ENCODE measurements around the gene SRC.

SRC gene

DNA sequence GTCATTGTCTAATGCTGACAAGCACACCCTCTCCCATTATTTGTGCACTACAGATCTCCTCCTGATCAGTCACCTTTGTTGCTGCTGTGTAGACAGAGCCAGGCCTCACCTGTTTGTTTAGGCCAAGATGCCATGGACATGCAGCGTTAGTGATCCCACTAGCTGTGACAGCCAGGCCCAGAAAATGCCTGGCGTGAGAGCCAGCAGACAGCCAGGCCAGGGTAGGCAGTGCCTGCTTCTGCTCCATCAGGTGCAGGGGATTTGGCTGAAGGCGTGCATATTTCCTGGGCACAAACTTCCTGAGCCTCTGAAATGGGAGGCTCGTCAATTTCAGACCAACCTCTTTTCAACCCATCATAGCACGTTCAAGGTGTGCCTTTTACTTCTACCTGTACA, 29.2 kb upstream of the SRC start:
- TF ChIP-seq, protein P1, sequence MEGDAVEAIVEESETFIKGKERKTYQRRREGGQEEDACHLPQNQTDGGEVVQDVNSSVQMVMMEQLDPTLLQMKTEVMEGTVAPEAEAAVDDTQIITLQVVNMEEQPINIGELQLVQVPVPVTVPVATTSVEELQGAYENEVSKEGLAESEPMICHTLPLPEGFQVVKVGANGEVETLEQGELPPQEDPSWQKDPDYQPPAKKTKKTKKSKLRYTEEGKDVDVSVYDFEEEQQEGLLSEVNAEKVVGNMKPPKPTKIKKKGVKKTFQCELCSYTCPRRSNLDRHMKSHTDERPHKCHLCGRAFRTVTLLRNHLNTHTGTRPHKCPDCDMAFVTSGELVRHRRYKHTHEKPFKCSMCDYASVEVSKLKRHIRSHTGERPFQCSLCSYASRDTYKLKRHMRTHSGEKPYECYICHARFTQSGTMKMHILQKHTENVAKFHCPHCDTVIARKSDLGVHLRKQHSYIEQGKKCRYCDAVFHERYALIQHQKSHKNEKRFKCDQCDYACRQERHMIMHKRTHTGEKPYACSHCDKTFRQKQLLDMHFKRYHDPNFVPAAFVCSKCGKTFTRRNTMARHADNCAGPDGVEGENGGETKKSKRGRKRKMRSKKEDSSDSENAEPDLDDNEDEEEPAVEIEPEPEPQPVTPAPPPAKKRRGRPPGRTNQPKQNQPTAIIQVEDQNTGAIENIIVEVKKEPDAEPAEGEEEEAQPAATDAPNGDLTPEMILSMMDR (IDR thresholded peaks at IDR 0.05; ENCODE audit: insufficient read depth, low read length, missing control alignments) = no peak
- DNase-seq (ENCODE audit: low read depth, low spot score) = no peak
- no peak overlapping the region for H3K4me3 ChIP-seq (ENCODE audit: low read depth, low read length)
- POLR2A ChIA-PET = no interaction called here
- CTCF ChIA-PET = no interaction called here

DNA sequence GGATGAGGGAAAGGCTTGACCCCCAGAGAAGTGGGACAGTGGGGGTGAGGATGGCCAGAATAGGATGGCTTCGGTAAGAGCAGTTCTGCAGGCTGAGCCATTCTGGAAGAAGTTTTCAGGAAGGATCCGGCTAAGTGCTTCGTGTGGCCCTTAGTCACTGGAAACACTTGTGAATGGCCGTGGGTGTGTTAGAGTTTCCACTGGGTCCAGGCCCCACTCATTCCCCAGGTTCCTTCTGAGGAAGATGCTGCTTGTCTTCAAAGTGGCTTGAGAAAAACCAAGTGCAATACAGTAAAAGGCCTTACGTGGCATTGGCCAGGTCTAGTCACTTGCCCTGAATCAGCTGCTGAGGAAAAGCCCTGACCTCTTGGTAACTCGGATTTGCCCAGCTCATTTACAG, 28.6 kb upstream of the SRC start:
- POLR2A ChIA-PET = no interaction called here
- no peak for DNase-seq (ENCODE audit: low read depth, low spot score)
- no peak overlapping the region for H3K4me3 ChIP-seq (ENCODE audit: low read depth, low read length)
- TF ChIP-seq, protein P1 (IDR thresholded peaks at IDR 0.05; ENCODE audit: insufficient read depth, low read length, missing control alignments) = no peak
- CTCF ChIA-PET = no interaction called here

DNA sequence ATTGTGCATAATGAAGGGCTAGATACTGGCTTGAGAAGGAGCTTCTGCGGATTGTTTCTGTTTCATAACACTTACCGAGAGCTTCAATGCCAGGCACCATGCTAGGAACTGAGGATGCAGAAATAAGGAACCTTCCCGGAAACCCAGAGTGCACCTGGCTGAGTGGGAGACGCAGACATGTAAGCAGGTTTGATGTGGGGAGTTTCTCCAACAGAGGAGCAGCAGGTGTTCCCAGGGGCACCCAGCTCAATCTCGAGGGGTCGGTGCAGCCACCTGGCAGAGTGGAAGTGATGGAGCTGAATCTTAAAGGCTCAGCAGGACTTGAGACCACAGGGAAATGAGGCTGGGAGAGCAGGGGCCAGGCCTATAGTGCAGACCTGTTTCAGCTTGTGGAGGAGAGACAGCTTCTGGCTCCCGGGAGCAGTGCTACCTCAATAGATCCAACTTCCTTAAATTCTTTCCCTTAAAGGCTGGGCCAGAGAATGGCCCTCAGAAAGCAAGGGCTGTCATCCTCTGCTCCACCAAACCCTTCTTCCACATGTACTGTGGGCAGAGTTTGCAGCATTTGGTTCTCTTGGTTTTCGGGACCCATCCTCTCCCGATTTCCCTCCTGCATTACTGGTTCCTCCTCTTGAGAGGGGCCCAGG, 27.8 kb upstream of the SRC start:
- ChIA-PET POLR2A (no interaction called here), CTCF (no interaction called here)
- DNase-seq (ENCODE audit: low read depth, low spot score) = no peak
- no peak overlapping the region for H3K4me3 ChIP-seq (ENCODE audit: low read depth, low read length)
- TF ChIP-seq, protein P1 (IDR thresholded peaks at IDR 0.05; ENCODE audit: insufficient read depth, low read length, missing control alignments) = no peak

DNA sequence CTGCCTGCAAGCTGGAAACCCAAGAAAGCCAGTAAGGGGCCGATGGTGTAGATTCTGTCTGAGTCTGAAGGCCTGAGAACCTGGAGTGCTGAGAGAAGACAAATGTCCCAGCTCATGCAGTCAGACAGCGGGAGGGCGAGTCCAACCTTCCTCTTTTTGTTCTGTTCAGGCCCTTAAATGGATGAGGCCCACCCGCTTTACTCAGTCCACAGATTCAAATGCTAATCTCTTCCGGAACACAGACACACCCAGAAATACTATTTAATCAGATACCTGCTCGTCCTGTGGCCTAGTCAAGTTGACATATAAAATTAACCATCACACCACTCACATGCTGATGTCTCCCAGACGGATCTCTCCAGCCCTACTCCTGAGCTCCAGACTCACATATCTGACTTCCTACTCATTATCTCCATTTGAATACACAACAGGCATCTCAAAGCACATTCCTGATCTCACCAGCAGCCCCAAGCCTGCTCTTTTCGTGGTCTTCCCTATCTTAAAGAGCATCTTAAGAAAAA, 26.7 kb upstream of the SRC start:
- TF ChIP-seq, protein P1 (IDR thresholded peaks at IDR 0.05; ENCODE audit: insufficient read depth, low read length, missing control alignments) = no peak
- DNase-seq (ENCODE audit: low read depth, low spot score) = peak; percentile 57

DNA sequence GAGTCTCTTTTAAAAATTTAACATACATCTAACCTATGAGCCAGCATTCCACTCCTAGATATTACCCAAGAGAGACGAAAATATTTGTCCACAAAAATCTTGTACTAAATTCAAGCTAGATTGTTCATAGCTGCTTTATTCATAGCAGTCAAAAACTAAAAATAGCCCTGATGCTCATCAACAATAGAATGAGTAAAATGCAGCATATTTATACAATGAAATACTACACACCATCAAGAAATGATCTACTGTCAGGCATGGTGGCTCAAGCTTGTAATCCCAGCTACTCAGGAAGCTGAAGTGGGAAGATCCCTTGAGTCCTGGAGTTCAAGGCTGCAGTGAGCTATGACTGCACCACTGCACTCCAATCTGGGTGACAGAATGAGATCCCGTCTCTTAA, 22.0 kb upstream of the SRC start:
- TF ChIP-seq, protein P1 (IDR thresholded peaks at IDR 0.05; ENCODE audit: insufficient read depth, low read length, missing control alignments) = no peak
- POLR2A ChIA-PET = interaction anchor here (1.0 kb wide), 2 partner anchors 12 to 30 kb away, joined by 3 read pairs; no protein-coding TSS in a partner anchor
- CTCF ChIA-PET = interaction anchor here (0.6 to 1.4 kb wide), 4 partner anchors 39 to 241 kb away, joined by 3 to 4 read pairs (median 4); no protein-coding TSS in a partner anchor
- peak; percentile 74 for DNase-seq (ENCODE audit: low read depth, low spot score)
- H3K4me3 ChIP-seq (ENCODE audit: low read depth, low read length) = no peak overlapping the region

More for the DNA sequence above, 26.7 kb upstream of the SRC start:
- no peak overlapping the region for H3K4me3 ChIP-seq (ENCODE audit: low read depth, low read length)
- POLR2A ChIA-PET = no interaction called here
- CTCF ChIA-PET = interaction anchor here (1.1 kb wide), 1 partner anchor 26 kb away, joined by 3 read pairs; no protein-coding TSS in a partner anchor

DNA sequence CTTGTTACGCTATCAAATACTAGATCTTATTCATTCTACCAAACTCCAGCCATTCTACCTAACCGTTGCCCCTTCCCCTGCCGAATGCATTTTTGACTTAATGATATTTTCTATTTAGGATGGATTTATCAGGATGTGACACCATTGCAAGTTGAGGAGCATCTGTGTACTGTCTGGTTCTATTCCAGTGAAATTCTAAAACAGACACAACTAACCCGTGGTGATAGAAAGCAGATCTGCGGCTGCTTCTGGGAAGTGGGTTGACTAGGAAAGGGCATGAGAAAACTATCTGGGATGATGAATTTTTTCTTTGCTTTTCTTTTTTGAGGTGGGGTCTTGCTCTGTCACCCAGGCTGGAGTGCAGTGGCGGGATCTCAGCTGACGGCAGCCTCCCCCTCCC, 20.7 kb upstream of the SRC start:
- H3K4me3 ChIP-seq (ENCODE audit: low read depth, low read length) = no peak overlapping the region
- ChIA-PET POLR2A (no interaction called here), CTCF (interaction anchor here (2.0 kb wide), 1 partner anchor 19 kb away, joined by 5 read pairs; no protein-coding TSS in a partner anchor)
- TF ChIP-seq, protein P1 (IDR thresholded peaks at IDR 0.05; ENCODE audit: insufficient read depth, low read length, missing control alignments) = no peak
- no peak for DNase-seq (ENCODE audit: low read depth, low spot score)

Measured in AG04449 (cell line).